Hair follicle dermal papilla cell (primary cell): ENCODE data around the gene HTD2. TPM values are rescaled to one million over a fixed set of nuclear protein-coding genes. Genes with fewer than 3 reads are reported as not detected.

Experiments
- small RNA-seq: library from RNA; depleted of rRNA; stranded (forward); fragments of <200 nt; gene quantifications from one replicate; pipeline ENCODE3, GENCODE V24; 2012
- total RNA-seq: library from RNA; depleted of rRNA; stranded (reverse); fragments of >200 nt; gene quantifications from 2 replicates; pipeline ENCODE4 v1.2.3, GENCODE V29; 2012

Gene HTD2
- total RNA-seq: 9.7 and 10.0 TPM in 2 replicates

DNA sequence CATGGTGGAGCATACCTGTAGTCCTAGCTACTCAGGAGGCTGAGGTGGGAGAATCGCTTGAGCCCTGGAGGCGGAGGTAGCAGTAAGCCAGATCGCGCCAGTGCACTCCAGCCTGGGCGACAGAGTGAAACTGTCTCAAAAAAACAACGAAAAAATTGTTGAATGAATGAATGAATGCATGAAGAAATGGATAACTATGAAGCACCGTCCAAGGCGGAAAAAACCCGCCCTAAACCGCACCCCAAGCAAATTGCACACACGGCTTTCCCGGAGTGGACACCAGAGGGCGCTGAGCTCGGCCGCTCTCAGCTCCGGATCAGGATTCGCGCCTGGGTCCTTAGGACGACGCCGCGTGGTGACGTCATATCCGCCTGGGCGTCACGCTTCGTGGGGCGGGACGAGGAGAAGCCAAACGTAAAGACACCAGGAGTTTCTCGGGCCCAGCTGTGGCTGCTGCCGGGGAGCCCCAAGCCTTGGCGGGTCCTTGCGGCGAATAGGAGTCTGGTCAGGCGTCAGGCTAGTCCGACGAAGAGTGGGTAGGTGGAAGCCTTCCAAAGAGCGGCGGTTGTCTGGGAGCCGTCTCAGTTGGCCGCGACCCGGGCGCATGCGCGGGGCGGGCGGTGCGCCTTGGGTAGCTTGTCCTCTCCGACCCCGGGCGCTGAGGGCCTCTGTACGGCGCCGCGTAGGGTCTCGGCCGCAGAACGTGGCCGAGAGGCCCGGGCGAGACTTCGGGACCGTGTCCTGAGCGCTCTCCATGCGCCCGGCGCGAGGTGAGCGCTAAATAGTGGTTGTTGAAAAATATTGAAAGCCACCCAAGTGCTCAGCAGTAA, at the start of gene HTD2, which contains the start of gene RPP14:
Gene HTD2, plus strand, starts transcription at position 639 of the 830 bp plus-strand sequence. CDS start 11,094 bp downstream, outside the sequence.
Gene RPP14, plus strand, starts transcription at position 364 of the 830 bp plus-strand sequence. CDS start 4,085 bp downstream, outside the sequence.

DNA sequence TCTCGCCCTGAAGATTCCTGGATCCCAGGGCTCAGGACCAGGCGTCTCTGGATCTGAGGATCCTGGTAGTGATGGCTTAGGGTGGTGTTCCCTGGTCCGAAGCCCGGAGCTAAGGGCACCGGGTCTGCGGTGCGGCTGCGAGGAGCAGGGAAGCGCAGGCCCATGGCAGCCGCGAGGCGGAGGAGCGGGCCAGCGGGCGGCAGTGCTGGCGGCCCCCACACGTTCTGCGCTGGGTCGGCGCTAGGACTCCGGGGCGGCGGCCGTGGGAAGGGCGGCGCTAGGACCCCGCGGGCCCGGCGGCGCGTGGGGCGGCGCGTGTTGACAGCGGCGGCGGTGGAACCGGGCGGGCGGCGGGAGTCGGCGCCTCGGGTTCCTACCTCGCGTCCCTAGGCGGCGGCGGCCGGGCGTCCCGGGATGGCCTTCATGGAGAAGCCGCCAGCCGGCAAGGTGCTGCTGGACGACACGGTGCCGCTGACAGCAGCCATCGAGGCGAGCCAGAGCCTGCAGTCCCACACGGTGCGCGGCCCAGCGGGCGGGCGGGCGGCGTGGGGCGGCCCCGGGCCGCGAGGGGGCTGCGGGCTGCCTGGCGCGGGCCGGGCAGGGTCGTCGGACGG, 26.4 kb downstream of the HTD2 start, which contains the start of gene PXK:
Gene PXK, plus strand, starts transcription at position 318 of the 614 bp plus-strand sequence. Its CDS starts 97 bp downstream, at position 415.

Small RNAs within 50 kb of the gene (small RNA-seq; reads per million reads assigned to genes)
- gene AC098479.1: not detected

Other genes with a start within 250 kb of the HTD2 start
- not detected in 2 replicates for gene DNASE1L3, start 95.5 kb upstream of the HTD2 start, total RNA-seq
- 8.8 and 8.9 TPM in 2 replicates for gene ABHD6, start 68.7 kb upstream of the HTD2 start, total RNA-seq
- 17.0 and 17.4 TPM in 2 replicates for gene RPP14, start 275 bp upstream of the HTD2 start, total RNA-seq
- gene PXK, start 26.4 kb downstream of the HTD2 start, total RNA-seq: 129 and 166 TPM in 2 replicates
- 65.8 and 74.2 TPM in 2 replicates for gene PDHB, start 127.3 kb downstream of the HTD2 start, total RNA-seq
- 7.0 and 8.6 TPM in 2 replicates for gene KCTD6, start 185.6 kb downstream of the HTD2 start, total RNA-seq
- gene ACOX2, start 230.7 kb downstream of the HTD2 start, total RNA-seq: 24.7 and 28.1 TPM in 2 replicates